H9 (cell line): ENCODE results near the gene KCNH1. TPM values are rescaled to one million over a fixed set of nuclear protein-coding genes. Genes with fewer than 3 reads are reported as not detected.

Source experiments
- DNase-seq: peaks from one replicate; pipeline ENCODE4 v3.0.0-alpha.2; 2017
- H2AFZ ChIP-seq: one replicate; pipeline ENCODE4 v1.6.1; 2013; ENCODE audit warnings: mild to moderate bottlenecking, low read length, control low read depth, moderate library complexity
- H2AK5ac ChIP-seq: 2 replicates; pipeline ENCODE4 v1.6.1; 2013; ENCODE audit warnings: low read length, control low read depth, mixed read lengths; ENCODE audit not compliant: insufficient read length
- H2BK120ac ChIP-seq: one replicate; pipeline ENCODE4 v1.6.1; 2013; ENCODE audit warnings: low read depth, mild to moderate bottlenecking, low read length, control low read depth, inconsistent platforms; ENCODE audit not compliant: poor library complexity, severe bottlenecking
- H2BK12ac ChIP-seq: 2 replicates; pipeline ENCODE4 v1.6.1; 2013; ENCODE audit warnings: low read length, control low read depth, mixed read lengths, low read depth; ENCODE audit not compliant: insufficient read length
- H2BK15ac ChIP-seq: 2 replicates; pipeline ENCODE4 v1.6.1; 2013; ENCODE audit warnings: low read depth, low read length, control low read depth
- H2BK20ac ChIP-seq: one replicate; pipeline ENCODE4 v1.6.1; 2013; ENCODE audit warnings: low read depth, mild to moderate bottlenecking, low read length, control low read depth, inconsistent platforms; ENCODE audit not compliant: poor library complexity, severe bottlenecking
- H2BK5ac ChIP-seq: 2 replicates; pipeline ENCODE4 v1.6.1; 2013; ENCODE audit warnings: low read length, control low read depth, mixed read lengths; ENCODE audit not compliant: insufficient read length
- H3K14ac ChIP-seq: 2 replicates; pipeline ENCODE4 v1.6.1; 2013; ENCODE audit warnings: low read length, control low read depth; ENCODE audit not compliant: insufficient read depth
- H3K18ac ChIP-seq: 2 replicates; pipeline ENCODE4 v1.6.1; 2013; ENCODE audit warnings: low read depth, mild to moderate bottlenecking, mixed read lengths, low read length, control low read depth; ENCODE audit not compliant: insufficient read length
- H3K23ac ChIP-seq: 2 replicates; pipeline ENCODE4 v1.6.1; 2013; ENCODE audit warnings: low read length, control low read depth, mixed read lengths, low read depth; ENCODE audit not compliant: insufficient read length
- H3K23me2 ChIP-seq: 2 replicates; pipeline ENCODE4 v1.6.1; 2013; ENCODE audit warnings: low read depth, mild to moderate bottlenecking, mixed read lengths, low read length, control low read depth; ENCODE audit not compliant: insufficient read length, poor library complexity, severe bottlenecking
- H3K27ac ChIP-seq: 2 replicates; pipeline ENCODE4 v1.5.1; 2013; ENCODE audit warnings: low read length, control low read depth, mixed read lengths, low read depth; ENCODE audit not compliant: insufficient read length
- H3K27me3 ChIP-seq: 2 replicates; pipeline ENCODE4 v1.6.1; 2013; ENCODE audit warnings: low read length, control low read depth, inconsistent platforms; ENCODE audit not compliant: insufficient read depth
- H3K4ac ChIP-seq: 2 replicates; pipeline ENCODE4 v1.6.1; 2013; ENCODE audit warnings: low read depth, mild to moderate bottlenecking, control low read depth, inconsistent platforms, low read length, moderate library complexity
- H3K4me1 ChIP-seq: 2 replicates; pipeline ENCODE4 v1.6.1; 2013; ENCODE audit warnings: low read length, control low read depth, inconsistent platforms; ENCODE audit not compliant: insufficient read depth
- H3K4me2 ChIP-seq: 2 replicates; pipeline ENCODE4 v1.6.1; 2013; ENCODE audit warnings: low read length, control low read depth, mixed read lengths; ENCODE audit not compliant: insufficient read length, insufficient read depth
- H3K56ac ChIP-seq: 2 replicates; pipeline ENCODE4 v1.6.1; 2013; ENCODE audit warnings: low read depth, mild to moderate bottlenecking, mixed read lengths, low read length, control low read depth; ENCODE audit not compliant: insufficient read length
- H3K79me1 ChIP-seq: 2 replicates; pipeline ENCODE4 v1.6.1; 2013; ENCODE audit warnings: low read depth, mild to moderate bottlenecking, moderate library complexity, low read length, control low read depth, inconsistent platforms; ENCODE audit not compliant: insufficient read depth, poor library complexity, severe bottlenecking
- H3K79me2 ChIP-seq: 2 replicates; pipeline ENCODE4 v1.6.1; 2013; ENCODE audit warnings: low read length, control low read depth, inconsistent platforms; ENCODE audit not compliant: insufficient read depth
- H3K9ac ChIP-seq: 2 replicates; pipeline ENCODE4 v1.6.1; 2013; ENCODE audit warnings: low read length, control low read depth, mixed read lengths; ENCODE audit not compliant: insufficient read length; ENCODE audit errors: extremely low read depth
- H3K9me3 ChIP-seq: one replicate; pipeline ENCODE4 v1.6.1; 2013; ENCODE audit warnings: low read depth, low read length, inconsistent platforms; ENCODE audit not compliant: control insufficient read depth
- H3T11ph ChIP-seq: one replicate; pipeline ENCODE4 v1.6.1; 2013; ENCODE audit warnings: mild to moderate bottlenecking, low read length, control low read depth, inconsistent platforms
- H4K20me1 ChIP-seq: one replicate; pipeline ENCODE4 v1.6.1; 2013; ENCODE audit not compliant: control insufficient read depth, insufficient read length, insufficient read depth
- H4K5ac ChIP-seq: 2 replicates; pipeline ENCODE4 v1.6.1; 2013; ENCODE audit warnings: low read depth, mild to moderate bottlenecking, mixed read lengths, low read length, control low read depth; ENCODE audit not compliant: insufficient read length
- H4K8ac ChIP-seq: replicated peaks from 2 replicates; pipeline ENCODE4 v1.6.1; 2013; ENCODE audit warnings: low read length, control low read depth, mixed read lengths, low read depth; ENCODE audit not compliant: insufficient read length
- H4K91ac ChIP-seq: 2 replicates; pipeline ENCODE4 v1.6.1; 2013; ENCODE audit warnings: low read depth, mild to moderate bottlenecking, moderate library complexity, mixed read lengths, low read length, control low read depth; ENCODE audit not compliant: insufficient read length
- H3K27ac Mint-ChIP-seq, 3 experiments: 2 replicates in 2 of 3; 3 replicates in 1 of 3; pipeline ENCODE4 v1.8.0; 2020 to 2021; ENCODE audit warnings: mixed read lengths in 3 of 3, mild to moderate bottlenecking in 1 of 3, moderate library complexity in 1 of 3
- H3K27me3 Mint-ChIP-seq: 2 replicates; pipeline ENCODE4 v1.8.0; 2021; ENCODE audit warnings: low read depth, mild to moderate bottlenecking, moderate library complexity, mixed read lengths
- H3K36me3 Mint-ChIP-seq, 3 experiments: 2 replicates in 2 of 3; 3 replicates in 1 of 3; pipeline ENCODE4 v1.8.0; 2020 to 2021; ENCODE audit warnings: low read depth in 3 of 3, mixed read lengths in 3 of 3; ENCODE audit not compliant: insufficient read depth in 1 of 3
- H3K4me1 Mint-ChIP-seq, 2 experiments: 2 replicates each; pipeline ENCODE4 v1.8.0; 2020; ENCODE audit warnings: mixed read lengths in 2 of 2
- H3K4me3 Mint-ChIP-seq, 2 experiments: 2 replicates in 1 of 2; 3 replicates in 1 of 2; pipeline ENCODE4 v1.8.0; 2020 to 2021; ENCODE audit warnings: mild to moderate bottlenecking in 2 of 2, mixed read lengths in 2 of 2, moderate library complexity in 1 of 2
- H3K9me3 Mint-ChIP-seq, 2 experiments: 2 replicates in 1 of 2; 3 replicates in 1 of 2; pipeline ENCODE4 v1.8.0; 2020; ENCODE audit warnings: mild to moderate bottlenecking in 2 of 2, mixed read lengths in 2 of 2, moderate library complexity in 1 of 2
- CTCF ChIP-seq: fragments of 200-600 bp; sonication (generic); conservative IDR thresholded peaks from 3 replicates; pipeline ENCODE4 v1.8.0; 2021; ENCODE audit warnings: antibody characterized with exemption, mild to moderate bottlenecking
- WGBS: extraction: QIAGEN DNeasy Blood & Tissue Kit; methylation state at CpG from one replicate; pipeline ENCODE4 v1.1.7; 2013; ENCODE audit warnings: missing lambda C conversion rate, low lambda C conversion rate, mixed read lengths; ENCODE audit not compliant: insufficient read length; ENCODE audit errors: extremely low coverage; 5-methylcytosine and 5-hydroxymethylcytosine counted together
- total RNA-seq: library from RNA; stranded (reverse); gene quantifications from 2 replicates; pipeline ENCODE4 v1.2.1, GENCODE V29; 2021

The KCNH1 gene
- total RNA-seq, 1 experiment from 2014 or later = 0.11 TPM

GRCh38 chr1:210751911-210752310, 382.0 kb downstream of the KCNH1 start:
- Mint-ChIP-seq H3K4me3 (no peak overlapping the region), H3K36me3 (no peaks in the 10 kb centered on the region), H3K27me3 (peaks cover 2% of the 10 kb centered on the region; the same call in 1 of the 2 replicates), H3K27ac (no peak overlapping the region), H3K4me1 (peaks cover 10 to 16% of the 10 kb centered on the region in 2 experiments), H3K9me3 (no peaks in the 10 kb centered on the region)
- H2BK5ac ChIP-seq = no peak overlapping the region
- H2BK20ac ChIP-seq = no peak overlapping the region
- no peak overlapping the region for H4K91ac ChIP-seq
- H3K9ac ChIP-seq = no peak overlapping the region
- no peak overlapping the region for H3K4ac ChIP-seq
- H3K23me2 ChIP-seq = no peaks in the 10 kb centered on the region
- H3K4me2 ChIP-seq = no peak overlapping the region
- H4K8ac ChIP-seq = no peak overlapping the region
- no peak overlapping the region for H3K56ac ChIP-seq
- H3K4me1 ChIP-seq = no peaks in the 10 kb centered on the region
- H2AFZ ChIP-seq = no peak overlapping the region
- H3K18ac ChIP-seq = no peak overlapping the region
- DNase-seq = no peak
- H3K23ac ChIP-seq = no peak overlapping the region
- no peak overlapping the region for H2BK120ac ChIP-seq
- H2BK15ac ChIP-seq = no peak overlapping the region
- no peak overlapping the region for H2AK5ac ChIP-seq
- no peaks in the 10 kb centered on the region for H3K79me2 ChIP-seq
- WGBS = no CpG with 5 or more reads among the region's 2 CpGs
- H3K27ac ChIP-seq = no peak overlapping the region
- no peaks in the 10 kb centered on the region for H4K20me1 ChIP-seq
- no peaks in the 10 kb centered on the region for H3K27me3 ChIP-seq
- H3K9me3 ChIP-seq = no peaks in the 10 kb centered on the region
- H3K14ac ChIP-seq = no peak overlapping the region
- no peak for TF ChIP-seq CTCF
- no peak overlapping the region for H3T11ph ChIP-seq
- H2BK12ac ChIP-seq = no peak overlapping the region
- H4K5ac ChIP-seq = no peak overlapping the region
- no peaks in the 10 kb centered on the region for H3K79me1 ChIP-seq
